Measurements from ENCODE around the gene GPR89B.
"Not testable (repeated sequence)": the region's sequence is repeated elsewhere in the genome, so short reads cannot be mapped to it uniquely, and the experiment has no call there.

Gene GPR89B

DNA sequence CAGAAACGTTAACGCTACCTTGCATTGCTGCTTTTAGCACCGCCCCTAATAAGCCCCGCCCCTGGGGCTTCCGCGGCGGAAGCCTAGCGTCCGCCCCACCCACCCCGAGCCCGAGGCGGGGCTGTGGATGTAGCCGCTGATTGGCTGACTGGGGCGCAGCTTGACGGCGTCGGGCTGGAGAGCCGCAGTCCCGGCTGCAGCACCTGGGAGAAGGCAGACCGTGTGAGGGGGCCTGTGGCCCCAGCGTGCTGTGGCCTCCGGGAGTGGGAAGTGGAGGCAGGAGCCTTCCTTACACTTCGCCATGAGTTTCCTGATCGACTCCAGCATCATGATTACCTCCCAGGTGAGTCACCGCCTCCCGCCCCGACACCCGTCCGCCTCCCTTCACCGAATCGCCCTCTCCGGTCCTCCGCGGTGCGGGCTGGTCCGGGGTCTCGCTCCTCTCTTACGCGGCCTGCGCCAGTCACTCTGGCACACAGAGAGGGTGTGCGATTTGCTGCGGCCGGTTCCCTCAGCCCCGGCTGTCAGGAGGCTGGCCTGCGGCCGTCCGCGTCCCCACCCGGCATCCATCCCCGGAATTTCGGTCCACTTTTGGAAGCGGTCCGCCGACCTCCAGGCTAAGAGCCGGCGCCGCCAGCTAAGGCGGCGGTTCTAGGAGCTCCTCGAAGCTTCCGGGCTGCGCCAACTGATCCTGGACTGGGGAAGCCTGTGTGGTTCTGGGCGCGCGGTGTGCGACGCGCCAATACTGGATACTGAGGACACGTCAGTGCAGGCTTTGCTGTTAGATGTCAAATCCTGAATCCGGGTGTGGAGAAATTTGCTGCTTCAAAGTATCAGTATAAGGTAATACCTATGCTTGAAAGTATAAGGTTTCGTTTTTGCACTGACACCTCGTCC is at the start of gene GPR89B:
Gene GPR89B (plus strand): TSS at position 185 of the 897 bp plus-strand sequence. CDS start 117 bp downstream, at position 302.
- DNase-seq, result peak; percentile 94 to 97

- no peak for DNase-seq
Observed at GRCh38 chr1:147879911-147880310, 48.3 kb upstream of the GPR89B start.

DNA sequence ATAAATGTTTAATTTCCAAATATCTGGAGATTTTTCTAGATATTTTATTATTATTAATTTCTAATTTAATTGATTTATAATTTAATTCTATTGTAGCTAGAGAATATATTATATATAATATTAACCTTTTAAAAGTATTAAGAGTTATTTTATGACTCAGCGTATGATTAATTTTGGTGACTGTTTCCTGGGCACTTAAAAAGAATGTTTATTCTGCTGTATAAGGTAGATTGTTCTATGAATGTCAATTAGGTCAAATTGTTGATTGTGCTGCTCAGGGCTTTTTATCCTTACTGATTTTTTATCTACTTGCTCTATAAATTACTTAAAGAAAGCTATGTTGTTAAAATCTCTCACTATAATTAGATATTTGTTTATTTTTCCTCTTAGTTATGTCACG is 45.7 kb upstream of the GPR89B start:
- no peak for DNase-seq

GRCh38 chr1:147890177-147890790 is 37.9 kb upstream of the GPR89B start:
- peak; percentile 82 to 86 for DNase-seq

DNA sequence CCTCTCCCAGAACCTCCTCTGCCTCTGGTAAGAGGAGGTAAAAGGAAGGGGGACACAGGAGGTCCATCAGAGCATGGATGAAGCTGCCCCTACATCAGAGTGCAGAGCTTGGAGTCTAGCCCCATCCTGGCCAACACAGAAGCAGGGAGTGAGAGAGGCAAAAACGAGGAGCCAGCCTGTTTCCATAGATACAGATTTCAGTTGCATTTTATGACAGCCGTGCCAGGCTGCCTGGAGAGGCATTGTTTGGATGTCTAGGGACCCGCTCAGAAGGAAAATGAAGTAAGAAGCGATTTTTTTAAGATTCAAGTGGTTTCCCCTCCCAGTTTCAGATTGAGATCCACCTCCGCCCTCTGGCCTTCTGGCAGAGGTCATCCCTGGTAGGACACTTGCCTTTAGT is 37.1 kb upstream of the GPR89B start:
- DNase-seq, result no peak

- DNase-seq, result peak; percentile 63 to 72
Observed at GRCh38 chr1:147892216-147892615, 36.0 kb upstream of the GPR89B start.

GRCh38 chr1:147892731-147893214 is 35.4 kb upstream of the GPR89B start:
- DNase-seq, result peak; percentile 65 to 74

GRCh38 chr1:147895123-147895522 is 33.1 kb upstream of the GPR89B start:
- no peak for DNase-seq

DNA sequence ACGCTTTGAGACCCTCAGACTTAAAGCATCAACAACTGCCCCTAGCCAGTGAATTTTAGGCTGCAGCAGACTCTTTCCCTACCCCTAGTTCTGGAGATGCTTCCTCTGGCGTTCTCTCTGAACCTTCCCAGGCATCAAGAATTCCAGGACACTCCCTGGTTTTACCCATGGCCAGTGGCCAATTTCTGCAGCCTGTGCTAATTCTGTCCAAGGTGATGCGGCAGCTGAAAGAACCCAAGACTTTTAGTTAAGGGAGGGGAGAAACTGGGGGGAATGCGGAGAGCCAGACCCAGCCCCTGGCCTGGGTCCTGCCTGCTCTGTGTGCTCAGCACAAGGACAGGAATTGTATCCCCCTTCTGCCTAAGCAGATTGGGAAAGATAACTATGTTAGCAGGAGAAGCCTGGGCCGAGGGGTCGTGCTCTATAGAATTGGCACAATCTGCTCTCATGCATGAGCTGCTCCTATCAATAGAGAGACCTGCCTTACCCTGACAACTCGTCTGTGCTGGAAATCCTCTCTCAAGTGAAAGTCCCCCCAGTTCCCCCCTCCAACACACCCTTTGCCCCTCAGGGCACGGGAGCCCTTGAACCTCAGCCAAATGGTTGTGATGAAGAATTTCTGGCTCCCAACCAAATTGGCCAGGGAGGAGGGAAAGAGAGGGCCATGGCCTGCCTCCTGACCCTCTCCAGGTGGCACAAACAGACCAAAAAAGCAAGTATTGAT is 31.0 kb upstream of the GPR89B start:
- DNase-seq, result no peak

GRCh38 chr1:147897789-147898188 is 30.4 kb upstream of the GPR89B start:
- no peak for DNase-seq

GRCh38 chr1:147902253-147902845 is 25.9 kb upstream of the GPR89B start, which contains the start of gene GJA8:
Gene GJA8 (plus strand): TSS chr1:147902795. CDS start chr1:147907956, 5,161 bp downstream.
- no peak for DNase-seq

GRCh38 chr1:147904726-147905125 is 23.5 kb upstream of the GPR89B start:
- DNase-seq, result no peak

DNA sequence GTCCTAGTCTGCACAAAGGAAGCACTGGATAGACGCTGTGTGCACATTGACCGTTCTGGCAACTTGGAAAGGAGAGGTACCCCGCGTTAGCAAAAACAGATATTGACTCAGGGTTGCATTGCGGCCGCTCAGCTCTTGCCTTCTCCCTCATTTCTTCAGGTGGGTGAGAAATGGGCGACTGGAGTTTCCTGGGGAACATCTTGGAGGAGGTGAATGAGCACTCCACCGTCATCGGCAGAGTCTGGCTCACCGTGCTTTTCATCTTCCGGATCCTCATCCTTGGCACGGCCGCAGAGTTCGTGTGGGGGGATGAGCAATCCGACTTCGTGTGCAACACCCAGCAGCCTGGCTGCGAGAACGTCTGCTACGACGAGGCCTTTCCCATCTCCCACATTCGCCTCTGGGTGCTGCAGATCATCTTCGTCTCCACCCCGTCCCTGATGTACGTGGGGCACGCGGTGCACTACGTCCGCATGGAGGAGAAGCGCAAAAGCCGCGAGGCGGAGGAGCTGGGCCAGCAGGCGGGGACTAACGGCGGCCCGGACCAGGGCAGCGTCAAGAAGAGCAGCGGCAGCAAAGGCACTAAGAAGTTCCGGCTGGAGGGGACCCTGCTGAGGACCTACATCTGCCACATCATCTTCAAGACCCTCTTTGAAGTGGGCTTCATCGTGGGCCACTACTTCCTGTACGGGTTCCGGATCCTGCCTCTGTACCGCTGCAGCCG is 20.3 kb upstream of the GPR89B start:
- DNase-seq, result no peak

DNA sequence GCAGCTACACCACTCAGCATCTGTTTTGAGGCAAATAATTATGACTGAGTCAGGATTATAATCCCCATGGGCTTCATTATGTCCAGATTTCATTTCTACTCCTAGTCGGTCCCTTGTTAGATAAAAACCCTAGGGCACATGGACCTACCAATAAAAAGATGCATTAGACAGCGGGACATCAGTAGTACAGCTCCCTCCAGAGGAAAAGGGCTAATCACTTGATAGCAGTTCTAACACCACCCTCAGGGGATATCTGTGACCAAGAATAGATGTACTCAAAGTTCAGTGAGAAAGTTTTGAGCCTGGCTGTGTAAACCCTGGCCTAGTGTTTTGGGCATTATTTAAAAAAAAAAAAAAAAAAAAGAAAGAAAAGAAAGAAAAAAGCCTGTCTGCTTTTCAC is 15.7 kb upstream of the GPR89B start:
- no peak for DNase-seq

GRCh38 chr1:147913362-147913942 is 14.8 kb upstream of the GPR89B start:
- DNase-seq, result no peak

DNA sequence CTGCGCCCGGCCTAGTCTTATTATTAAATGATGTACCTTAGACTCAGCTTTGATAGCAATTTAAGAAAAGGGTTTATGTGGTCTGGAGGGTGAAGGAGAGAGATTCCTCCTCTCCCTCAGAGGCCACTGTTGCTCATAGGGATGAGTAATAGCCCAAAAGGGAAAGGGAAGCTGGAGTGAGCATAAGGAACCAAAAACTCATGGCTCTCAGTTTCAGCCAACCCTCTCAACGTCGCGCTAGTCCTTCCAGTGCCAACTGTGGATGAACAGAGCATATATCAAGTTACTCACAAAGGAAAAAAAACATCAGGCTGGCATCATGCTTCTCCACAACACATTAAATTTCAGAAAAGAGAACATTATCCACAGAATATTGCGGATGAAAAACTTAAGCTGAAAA is 8.3 kb upstream of the GPR89B start:
- no peak for DNase-seq

- DNase-seq, result no peak
Observed at GRCh38 chr1:147924813-147925212, 3.4 kb upstream of the GPR89B start.

DNA sequence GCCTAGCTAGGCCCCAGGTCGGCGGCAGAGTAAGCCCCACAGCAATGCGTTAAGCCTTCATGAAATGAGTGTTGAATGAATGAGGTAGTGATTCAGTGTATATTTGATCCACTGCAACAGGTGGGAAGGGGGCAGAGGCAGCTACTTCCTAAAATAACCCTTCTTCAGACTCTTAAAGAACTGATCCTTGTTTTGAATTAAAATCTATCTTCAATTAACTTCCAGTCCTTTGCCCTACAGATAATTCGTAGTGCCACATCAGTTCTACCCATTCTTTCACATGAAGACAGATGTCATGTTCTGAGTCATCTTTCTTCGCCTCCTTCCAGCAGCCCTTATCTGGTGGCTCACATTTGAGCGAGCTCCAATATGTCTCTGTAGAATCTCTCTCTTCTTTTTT is 1.0 kb upstream of the GPR89B start:
- not testable (repeated sequence) for DNase-seq

GRCh38 chr1:147927689-147928088 is 531 bp upstream of the GPR89B start:
- DNase-seq, result not testable (repeated sequence)

GRCh38 chr1:147931137-147931536 is 2.9 kb downstream of the GPR89B start:
- not testable (repeated sequence) for DNase-seq

- not testable (repeated sequence) for DNase-seq
Observed at GRCh38 chr1:147935296-147935695, 7.1 kb downstream of the GPR89B start.

- DNase-seq, result not testable (repeated sequence)
Observed at GRCh38 chr1:147940456-147940855, 12.2 kb downstream of the GPR89B start.
